Testis (tissue), 3 donors: ENCODE results near the gene TUSC1. TPM values are rescaled to one million over a fixed set of nuclear protein-coding genes. Genes with fewer than 3 reads are reported as not detected.
"Not testable (repeated sequence)": the region's sequence is repeated elsewhere in the genome, so short reads cannot be mapped to it uniquely, and the experiment has no call there.

ENCODE experiments used
- DNase-seq: peaks from one replicate; pipeline ENCODE4 v3.0.0-alpha.2; 2019
- H3K27ac ChIP-seq, 2 donors: fragments of 200-600 bp; sonication (generic); one replicate each; pipeline ENCODE4 v1.5.1; 2019
- H3K27me3 ChIP-seq: fragments of 200-600 bp; sonication (generic); one replicate; pipeline ENCODE4 v1.5.1; 2019
- H3K36me3 ChIP-seq: fragments of 200-600 bp; sonication (generic); one replicate; pipeline ENCODE4 v1.5.1; 2017; ENCODE audit warnings: low read depth; ENCODE audit errors: missing control alignments
- H3K4me1 ChIP-seq: fragments of 200-600 bp; sonication (generic); one replicate; pipeline ENCODE4 v1.5.1; 2019
- H3K4me3 ChIP-seq, 2 donors: fragments of 200-600 bp; sonication (generic); one replicate each; pipeline ENCODE4 v1.5.1; 2017 to 2019
- H3K9me3 ChIP-seq: fragments of 200-600 bp; sonication (generic); one replicate; pipeline ENCODE4 v1.5.1; 2017
- POLR2A ChIP-seq: fragments of 450-650 bp; IDR thresholded peaks from one replicate; pipeline ENCODE4 v1.6.1; 2017; ENCODE audit warnings: antibody characterized with exemption, mild to moderate bottlenecking, moderate library complexity
- WGBS, 2 donors: methylation state at CpG; one replicate each; pipeline ENCODE4 v1.1.5; 2018; 5-methylcytosine and 5-hydroxymethylcytosine counted together
- intact Hi-C: fragments of 100-400 bp; cut with DNase I; formaldehyde crosslinking; loops from one replicate; pipeline ENCODE4 v1.15.1; 2023; ENCODE audit warnings: low total_unique reads
- polyA plus RNA-seq: library from polyadenylated mRNA; stranded (reverse); fragments of 350-450 nt; fragmentation: Illumina TruSeq; extraction: RNeasy Lipid Tissue Mini Kit (QIAGEN cat#74804); gene quantifications from one replicate; pipeline ENCODE4 v1.2.3, GENCODE V29; 2014; ENCODE audit warnings: low read depth, low replicate concordance; ENCODE audit not compliant: insufficient read depth
- total RNA-seq, 2 donors: library from RNA; depleted of rRNA; stranded (reverse); fragments of >200 nt; gene quantifications; one replicate each; pipeline ENCODE4 v1.2.3, GENCODE V29; 2016
- TF ChIP-seq, protein P1 (sequence below), 3 experiments: fragments of 450-650 bp in 2 of 3; fragments of 200-600 bp in 1 of 3; sonication (generic) in 1 of 3; IDR thresholded peaks; one replicate each; pipeline ENCODE4 v1.5.1; 2016 to 2019; ENCODE audit warnings: antibody characterized with exemption in 3 of 3, mild to moderate bottlenecking in 2 of 3, moderate library complexity in 1 of 3

The TUSC1 gene
- total and polyA plus RNA-seq, 3 donors from 2014 or later: 27.2 to 38.3 (median 31.8) TPM

DNA sequence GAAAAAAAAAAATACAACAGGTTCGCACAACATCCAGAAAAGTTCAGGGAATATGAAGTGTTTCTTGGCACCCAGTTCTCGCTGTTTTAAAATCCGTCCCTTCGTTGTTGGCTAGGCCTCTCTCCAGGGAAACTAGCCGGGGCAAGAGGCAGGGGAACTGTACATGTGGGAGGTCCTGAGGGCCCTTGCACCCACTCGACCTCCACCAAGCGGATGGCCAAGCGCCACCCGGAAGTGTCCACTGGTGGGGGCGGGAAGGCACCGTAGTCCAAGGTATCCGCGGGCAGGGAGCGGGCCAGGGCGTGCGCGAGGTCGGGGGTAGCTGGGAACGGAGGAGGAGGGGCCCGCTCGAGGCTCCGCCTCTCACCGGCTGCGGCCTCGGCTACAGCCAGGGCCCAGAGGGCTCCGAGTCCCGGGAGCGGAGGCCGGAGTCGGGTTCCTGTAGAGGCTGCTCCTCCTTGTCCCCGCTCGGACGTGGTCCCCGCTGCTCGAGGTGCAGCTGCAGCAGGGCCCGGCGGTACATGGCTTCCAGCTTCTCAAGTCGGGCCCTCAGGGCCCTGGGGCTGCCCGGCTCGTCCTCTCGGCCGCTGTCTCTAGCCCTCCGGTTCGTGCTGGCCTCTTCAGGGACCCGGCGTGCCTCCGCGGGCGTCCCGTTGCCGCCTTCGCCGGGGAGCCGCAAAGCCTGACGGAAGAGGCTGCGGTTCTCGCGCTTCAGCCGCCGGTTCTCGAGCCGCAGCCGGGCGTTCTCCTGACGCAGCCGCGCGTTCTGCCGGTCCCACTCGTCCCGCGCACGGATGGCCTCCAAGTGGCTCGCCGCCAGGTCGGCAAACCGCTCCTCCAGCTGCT, 720 bp downstream of the TUSC1 start:
- Histone ChIP-seq H3K36me3 (no peaks in the 10 kb centered on the region), H3K9me3 (no peaks in the 10 kb centered on the region), H3K4me1 (peaks cover 7% of the 10 kb centered on the region), H3K27ac (peak overlapping the region; percentile 98 to 99), H3K27me3 (no peaks in the 10 kb centered on the region), H3K4me3 (peak overlapping the region; percentile 96 to 98)
- DNase-seq: peak; percentile 93
- TF ChIP-seq, protein P1, sequence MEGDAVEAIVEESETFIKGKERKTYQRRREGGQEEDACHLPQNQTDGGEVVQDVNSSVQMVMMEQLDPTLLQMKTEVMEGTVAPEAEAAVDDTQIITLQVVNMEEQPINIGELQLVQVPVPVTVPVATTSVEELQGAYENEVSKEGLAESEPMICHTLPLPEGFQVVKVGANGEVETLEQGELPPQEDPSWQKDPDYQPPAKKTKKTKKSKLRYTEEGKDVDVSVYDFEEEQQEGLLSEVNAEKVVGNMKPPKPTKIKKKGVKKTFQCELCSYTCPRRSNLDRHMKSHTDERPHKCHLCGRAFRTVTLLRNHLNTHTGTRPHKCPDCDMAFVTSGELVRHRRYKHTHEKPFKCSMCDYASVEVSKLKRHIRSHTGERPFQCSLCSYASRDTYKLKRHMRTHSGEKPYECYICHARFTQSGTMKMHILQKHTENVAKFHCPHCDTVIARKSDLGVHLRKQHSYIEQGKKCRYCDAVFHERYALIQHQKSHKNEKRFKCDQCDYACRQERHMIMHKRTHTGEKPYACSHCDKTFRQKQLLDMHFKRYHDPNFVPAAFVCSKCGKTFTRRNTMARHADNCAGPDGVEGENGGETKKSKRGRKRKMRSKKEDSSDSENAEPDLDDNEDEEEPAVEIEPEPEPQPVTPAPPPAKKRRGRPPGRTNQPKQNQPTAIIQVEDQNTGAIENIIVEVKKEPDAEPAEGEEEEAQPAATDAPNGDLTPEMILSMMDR (IDR thresholded peaks at IDR 0.05): no peak
- peak; percentile 4 for TF ChIP-seq POLR2A
- WGBS, 2 donors: 1 to 3% methylated on average over 16 to 64 of the region's 77 CpGs
- intact Hi-C loops: no loop called here

GRCh38 chr9:25675858-25676257, 2.4 kb downstream of the TUSC1 start:
- H3K4me3 ChIP-seq, H3K27me3 ChIP-seq, DNase-seq, H3K27ac ChIP-seq, H3K4me1 ChIP-seq, H3K36me3 ChIP-seq, intact Hi-C loops, H3K9me3 ChIP-seq: not testable (repeated sequence)
- WGBS, 2 donors: 80 to 91% methylated on average over 2 of the region's 2 CpGs

DNA sequence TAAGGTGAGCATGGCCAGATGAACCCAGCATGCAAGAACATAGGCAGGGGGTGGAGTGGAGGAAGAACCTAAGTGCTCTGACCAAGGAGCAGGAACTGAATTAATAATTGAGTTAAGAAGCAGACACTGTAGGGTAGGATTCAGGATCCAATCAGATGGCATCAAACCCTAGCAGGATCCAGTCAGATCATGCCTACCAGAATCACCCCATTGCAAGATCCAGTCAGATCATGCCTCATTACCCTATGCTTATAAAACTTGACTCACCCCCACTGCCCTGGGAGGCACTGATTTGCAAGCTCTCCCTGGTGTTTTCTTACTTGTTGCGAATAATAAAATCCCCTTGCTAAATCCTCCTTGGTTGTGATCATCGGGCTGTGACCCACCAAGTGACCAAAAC, 19.7 kb downstream of the TUSC1 start:
- Histone ChIP-seq H3K9me3 (no peaks in the 10 kb centered on the region), H3K4me3 (no peak overlapping the region), H3K27me3 (no peaks in the 10 kb centered on the region), H3K36me3 (no peaks in the 10 kb centered on the region), H3K4me1 (no peaks in the 10 kb centered on the region), H3K27ac (no peak overlapping the region)
- WGBS, 2 donors: 87 to 92% methylated on average over 2 of the region's 2 CpGs
- TF ChIP-seq, protein P1 (IDR thresholded peaks at IDR 0.05): no peak
- TF ChIP-seq POLR2A: no peak
- no peak for DNase-seq
- intact Hi-C loops: no loop called here

DNA sequence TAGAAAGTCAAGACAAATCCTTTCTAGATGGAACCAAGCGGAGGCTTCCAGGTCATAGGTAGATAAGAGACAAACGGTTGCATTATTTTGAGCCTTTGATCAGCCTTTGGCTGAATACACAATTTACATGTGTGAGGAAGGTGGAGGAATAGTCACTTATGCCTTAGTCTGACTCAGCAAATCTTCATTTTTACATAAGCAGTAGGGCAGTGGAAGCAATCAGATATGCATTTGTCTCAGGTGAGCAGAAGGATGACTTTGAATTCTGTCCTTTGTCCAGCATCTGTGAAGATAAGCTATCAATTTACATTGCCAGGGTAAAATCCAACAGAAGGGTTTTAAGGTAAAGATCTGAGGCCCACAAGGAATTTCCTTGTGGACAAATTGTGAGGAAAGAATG, 23.8 kb downstream of the TUSC1 start:
- Histone ChIP-seq H3K4me3 (no peak overlapping the region), H3K9me3 (no peaks in the 10 kb centered on the region), H3K27me3 (no peaks in the 10 kb centered on the region), H3K27ac (no peak overlapping the region), H3K4me1 (no peaks in the 10 kb centered on the region), H3K36me3 (no peaks in the 10 kb centered on the region)
- DNase-seq: no peak
- TF ChIP-seq, protein P1 (IDR thresholded peaks at IDR 0.05): no peak
- TF ChIP-seq POLR2A: no peak
- intact Hi-C loops: no loop called here
- WGBS, 2 donors: 86 to 90% methylated on average over 2 of the region's 2 CpGs

DNA sequence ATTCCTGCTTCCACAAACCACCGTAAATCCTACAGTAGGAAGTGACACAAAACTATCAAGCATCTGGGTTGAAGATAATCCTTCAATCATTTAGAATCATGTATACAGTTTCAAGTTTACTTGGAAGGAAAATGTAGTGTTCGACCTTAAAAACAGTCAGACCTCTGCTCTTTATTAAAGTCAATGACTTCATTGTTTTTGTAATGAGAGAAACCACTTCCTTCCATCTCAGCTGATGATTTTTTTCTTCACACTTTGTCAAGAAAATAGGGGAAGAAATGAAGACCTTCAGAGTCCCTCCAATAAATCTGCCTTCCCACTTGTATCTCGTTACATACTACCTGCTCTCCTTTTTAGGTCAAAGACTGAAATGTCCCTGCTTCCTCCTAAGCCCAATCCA, 30.1 kb downstream of the TUSC1 start:
- Histone ChIP-seq H3K27ac (no peak overlapping the region), H3K27me3 (no peaks in the 10 kb centered on the region), H3K4me3 (no peak overlapping the region), H3K4me1 (no peaks in the 10 kb centered on the region), H3K36me3 (no peaks in the 10 kb centered on the region), H3K9me3 (no peaks in the 10 kb centered on the region)
- DNase-seq: no peak
- WGBS, 2 donors: 73 to 78% methylated on average over 3 of the region's 3 CpGs
- TF ChIP-seq, protein P1 (IDR thresholded peaks at IDR 0.05): no peak
- no peak for TF ChIP-seq POLR2A
- intact Hi-C loops: no loop called here
